Heart right ventricle (tissue), 16 donors: ENCODE data around the gene COL15A1. TPM values are rescaled to one million over a fixed set of nuclear protein-coding genes. Genes with fewer than 3 reads are reported as not detected.

Experiments
- ATAC-seq, 8 donors: fragments of 200-7000 bp; cut with Tn5 transposase; one replicate each; pipeline ENCODE4 v1.9.1; 2020; ENCODE audit warnings: mild to moderate bottlenecking in 8 of 8, moderate library complexity in 8 of 8, moderate number of reproducible peaks in 1 of 8
- DNase-seq, 2 donors: peaks; one replicate each; pipeline ENCODE4 v3.0.0-alpha.2; 2020
- H3K27ac ChIP-seq, 10 donors: fragments of 200-600 bp; sonication (generic) in 2 of 10; one replicate each; pipeline versions ENCODE4 v1.5.0 to v1.8.0; 2020 to 2022; ENCODE audit warnings: mild to moderate bottlenecking in 3 of 10
- H3K27me3 ChIP-seq, 7 donors: fragments of 200-600 bp; one replicate each; pipeline ENCODE4 v1.8.0; 2021 to 2022; ENCODE audit warnings: mild to moderate bottlenecking in 2 of 7
- H3K36me3 ChIP-seq, 9 donors: fragments of 200-600 bp; sonication (generic) in 1 of 9; one replicate each; pipeline versions ENCODE4 v1.5.0 to v1.8.0; 2020 to 2022; ENCODE audit warnings: mild to moderate bottlenecking in 2 of 9
- H3K4me1 ChIP-seq, 9 donors: fragments of 200-600 bp; sonication (generic) in 1 of 9; one replicate each; pipeline versions ENCODE4 v1.5.0 to v1.8.0; 2020 to 2022; ENCODE audit warnings: mild to moderate bottlenecking in 4 of 9
- H3K4me3 ChIP-seq, 10 donors: fragments of 200-600 bp; sonication (generic) in 2 of 10; one replicate each; pipeline versions ENCODE4 v1.5.0 to v1.8.0; 2020 to 2022; ENCODE audit warnings: mild to moderate bottlenecking in 7 of 10, moderate library complexity in 2 of 10
- H3K9me3 ChIP-seq, 11 donors: fragments of 200-600 bp in 10 of 11; sonication (generic) in 2 of 11; one replicate each; pipeline versions ENCODE4 v1.5.0 to v1.8.0; 2013 to 2022; ENCODE audit warnings: mild to moderate bottlenecking in 2 of 11, control low read depth in 1 of 11, moderate library complexity in 1 of 11
- WGBS, 2 donors: extraction: QIAGEN DNeasy Blood & Tissue Kit; methylation state at CpG; one replicate each; pipeline ENCODE4 v1.1.7; 2013; ENCODE audit warnings: inconsistent platforms in 1 of 2; 5-methylcytosine and 5-hydroxymethylcytosine counted together
- intact Hi-C, 10 donors: fragments of 100-400 bp; cut with DNase I; formaldehyde crosslinking; loops; one replicate each; pipeline versions ENCODE4 v1.11.1 to v1.14.2; 2022
- polyA plus RNA-seq, 2 donors: library from polyadenylated mRNA; stranded (reverse); fragments of 200-250 nt; gene quantifications; one replicate each; pipeline ENCODE4 v1.2.3, GENCODE V29; 2013
- total RNA-seq, 10 donors: library from RNA; stranded (reverse); fragmentation: NEBNext Ultra II Directional in 3 of 10; extraction: Animal tissue kit (Norgen Biotek cat#: 25700) in 3 of 10; gene quantifications; one replicate each; pipeline versions ENCODE4 v1.2.1 to v1.2.4, GENCODE V29; 2021 to 2023
- TF ChIP-seq, protein P1 (sequence below), 9 donors: fragments of 200-600 bp; sonication (generic) in 2 of 9; IDR thresholded peaks; one replicate each; pipeline versions ENCODE4 v1.5.0 to v1.8.0; 2021 to 2022; ENCODE audit warnings: antibody characterized with exemption in 9 of 9, mild to moderate bottlenecking in 5 of 9, moderate library complexity in 1 of 9
- donor health status: Arrhythmogenic right ventricular cardiomyopathy.
- donor health status: ischemic (EF 13 %, LVEDD 7.1; RV severe dilation, severe dysfunction).
- donor health status: healthy with polysubstance abuse.
- donor health status: DM: no; HTN: yes; CAD: no.
- donor health status: DM: no; HTN: no; CAD: no.
- donor health status: ischemic (EF 25% LVEDD 6.9; RV normal size, moderate dysfunction).
- donor health status: ischemic (EF 25% LVEDD 5.7; RV mildly dilated, moderate dysfunction).
- donor health status: healthy.
- donor health status: DM: yes; HTN: yes; CAD: no.
- donor health status: Ischemic cardiomyopathy.
- donor health status: ischemic (EF 35%, LVEDD 5.7; RV mildly dilated, moderate dysfunction).
- donor health status: nonischemic (EF 11% LVEDD 7.7; RV severe dilation, severe dysfunction).
- donor health status: DM: yes; HTN: yes; CAD: no.
- donor health status: PGD.
- donor health status: ischemic (EF 29% LVEDD 5.4; RV normal size, mild dysfunction).
- donor health status: nonischemic (EF 23%, LVEDD 6.1; RV moderate dilation, normal function).

The COL15A1 gene
- total and polyA plus RNA-seq, 12 donors = 25.6 to 64.8 (median 51.0) TPM

DNA sequence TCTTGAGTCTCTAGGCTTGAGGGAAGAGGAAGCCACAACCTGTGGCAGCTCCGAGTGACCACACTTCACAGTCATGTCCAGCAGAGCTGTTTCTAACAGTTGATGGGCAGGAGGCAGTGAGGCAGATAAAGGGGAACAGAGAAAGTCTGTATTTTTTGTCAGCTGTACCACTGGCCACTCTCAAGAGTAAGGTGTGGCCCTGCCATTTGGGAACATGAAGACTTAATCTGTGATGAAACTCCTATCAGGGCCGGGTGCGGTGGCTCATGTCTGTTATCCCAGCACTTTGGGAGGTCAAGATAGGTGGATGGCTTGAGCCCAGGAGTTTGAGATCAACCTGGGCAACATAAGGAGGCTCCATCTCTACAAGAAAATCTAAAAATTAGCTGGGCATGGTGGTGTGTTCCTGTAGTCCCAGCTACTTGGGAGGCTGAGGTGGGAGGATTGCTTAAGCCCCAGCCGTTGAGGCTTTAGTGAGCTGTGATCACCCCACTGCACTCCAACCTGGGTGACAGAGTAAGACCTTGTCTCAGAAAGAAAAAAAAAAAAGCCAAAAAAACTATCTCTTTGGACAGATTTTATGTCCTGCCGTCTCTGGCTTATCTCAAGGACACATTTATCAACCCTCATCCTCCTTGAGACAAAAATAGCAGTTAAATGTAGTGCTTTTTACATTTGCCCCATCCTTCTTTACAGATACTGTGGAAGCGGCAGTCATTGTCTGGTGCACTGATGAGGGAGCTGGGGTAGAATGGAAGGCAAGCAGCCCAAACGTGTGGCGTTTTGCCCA is 11.9 kb upstream of the COL15A1 start:
- intact Hi-C loops = no loop called here
- Histone ChIP-seq H3K36me3 (no peaks in the 10 kb centered on the region), H3K4me3 (no peak overlapping the region), H3K27me3 (no peaks in the 10 kb centered on the region), H3K9me3 (no peaks in the 10 kb centered on the region), H3K4me1 (peaks cover 0 to 4% (median 0%) of the 10 kb centered on the region in 9 donors), H3K27ac (no peak overlapping the region)
- DNase-seq (no peak), ATAC-seq (no peak)
- 77 to 79% methylated on average over 8 of the region's 8 CpGs for WGBS, 2 donors
- TF ChIP-seq, protein P1, sequence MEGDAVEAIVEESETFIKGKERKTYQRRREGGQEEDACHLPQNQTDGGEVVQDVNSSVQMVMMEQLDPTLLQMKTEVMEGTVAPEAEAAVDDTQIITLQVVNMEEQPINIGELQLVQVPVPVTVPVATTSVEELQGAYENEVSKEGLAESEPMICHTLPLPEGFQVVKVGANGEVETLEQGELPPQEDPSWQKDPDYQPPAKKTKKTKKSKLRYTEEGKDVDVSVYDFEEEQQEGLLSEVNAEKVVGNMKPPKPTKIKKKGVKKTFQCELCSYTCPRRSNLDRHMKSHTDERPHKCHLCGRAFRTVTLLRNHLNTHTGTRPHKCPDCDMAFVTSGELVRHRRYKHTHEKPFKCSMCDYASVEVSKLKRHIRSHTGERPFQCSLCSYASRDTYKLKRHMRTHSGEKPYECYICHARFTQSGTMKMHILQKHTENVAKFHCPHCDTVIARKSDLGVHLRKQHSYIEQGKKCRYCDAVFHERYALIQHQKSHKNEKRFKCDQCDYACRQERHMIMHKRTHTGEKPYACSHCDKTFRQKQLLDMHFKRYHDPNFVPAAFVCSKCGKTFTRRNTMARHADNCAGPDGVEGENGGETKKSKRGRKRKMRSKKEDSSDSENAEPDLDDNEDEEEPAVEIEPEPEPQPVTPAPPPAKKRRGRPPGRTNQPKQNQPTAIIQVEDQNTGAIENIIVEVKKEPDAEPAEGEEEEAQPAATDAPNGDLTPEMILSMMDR (IDR thresholded peaks at IDR 0.05) = no peak

DNA sequence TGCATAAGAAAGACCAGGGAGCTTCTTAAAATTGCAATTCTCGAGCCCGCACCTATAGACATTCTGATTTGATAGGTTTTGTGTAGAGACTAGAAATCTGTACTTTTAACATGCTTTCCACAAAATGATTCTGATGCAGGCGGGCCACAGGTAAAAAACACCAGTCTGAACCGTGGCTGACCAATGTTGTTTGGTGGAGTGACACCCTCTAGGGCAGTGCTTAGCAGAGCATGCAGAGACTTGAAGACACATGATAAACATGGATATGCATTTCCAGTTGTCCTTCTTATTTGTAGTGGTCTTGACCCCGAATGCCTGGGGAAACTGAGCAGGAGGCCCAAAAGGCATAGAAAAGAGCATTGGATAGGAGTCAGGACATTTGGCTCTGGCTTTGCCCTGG is 10.5 kb upstream of the COL15A1 start:
- no peak for ATAC-seq

DNA sequence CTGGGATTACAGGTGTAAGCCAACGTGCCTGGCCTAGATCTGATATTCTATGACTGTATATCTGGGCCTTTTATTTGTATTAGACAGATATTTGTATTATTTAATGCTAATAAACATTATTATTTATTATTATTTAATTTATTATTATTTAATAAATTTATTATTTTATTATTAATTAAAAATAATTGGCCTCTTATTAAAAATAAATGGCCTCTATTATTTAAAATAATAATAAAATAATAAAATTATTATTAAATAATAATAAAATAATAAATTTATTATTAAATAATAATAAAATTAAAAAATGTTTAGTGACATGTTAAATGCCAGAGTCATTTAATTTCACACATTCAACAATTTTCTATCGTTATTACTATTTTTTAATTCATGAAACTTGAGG is 9.8 kb upstream of the COL15A1 start:
- WGBS, 2 donors = 48 to 97% methylated on average over 2 of the region's 2 CpGs
- TF ChIP-seq, protein P1 (IDR thresholded peaks at IDR 0.05) = no peak
- H3K4me3 ChIP-seq = no peak overlapping the region
- H3K27ac ChIP-seq = no peak overlapping the region
- intact Hi-C loops = no loop called here
- ATAC-seq (no peak), DNase-seq (no peak)
- no peaks in the 10 kb centered on the region for H3K27me3 ChIP-seq
- H3K9me3 ChIP-seq = no peaks in the 10 kb centered on the region
- H3K36me3 ChIP-seq = no peaks in the 10 kb centered on the region
- peaks cover 0 to 10% (median 1%) of the 10 kb centered on the region in 9 donors for H3K4me1 ChIP-seq

More for the DNA sequence above, 10.5 kb upstream of the COL15A1 start:
- Histone ChIP-seq H3K4me1 (peaks cover 0 to 4% (median 0%) of the 10 kb centered on the region in 9 donors), H3K27ac (no peak overlapping the region), H3K9me3 (no peaks in the 10 kb centered on the region), H3K4me3 (no peak overlapping the region), H3K27me3 (no peaks in the 10 kb centered on the region), H3K36me3 (no peaks in the 10 kb centered on the region)
- intact Hi-C loops = no loop called here
- DNase-seq = no peak
- 96 to 99% methylated on average over 5 of the region's 5 CpGs for WGBS, 2 donors
- TF ChIP-seq, protein P1 (IDR thresholded peaks at IDR 0.05) = no peak

DNA sequence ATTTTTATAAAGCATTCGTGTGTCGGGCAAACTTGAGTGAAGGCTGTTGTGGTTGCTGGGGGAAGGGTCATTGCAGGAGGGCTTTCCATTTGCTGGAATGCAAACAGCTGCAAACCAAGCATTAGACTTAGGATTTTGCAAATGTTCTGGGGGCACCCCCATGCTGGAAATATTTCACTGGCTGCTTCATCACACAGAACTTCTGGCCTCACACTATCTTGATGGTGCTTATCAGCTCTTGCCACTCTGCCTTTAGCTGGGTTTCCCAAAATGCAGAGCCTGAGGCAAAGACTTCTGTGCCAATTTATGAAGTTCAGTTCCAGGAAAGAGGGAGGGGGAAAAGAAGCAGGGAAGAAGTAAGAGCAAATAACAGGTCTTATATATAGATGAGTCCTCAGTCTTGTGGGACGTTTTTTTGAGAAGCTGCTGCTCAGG is 8.6 kb upstream of the COL15A1 start:
- Histone ChIP-seq H3K9me3 (no peaks in the 10 kb centered on the region), H3K27ac (no peak overlapping the region), H3K4me1 (peaks cover 0 to 22% (median 10%) of the 10 kb centered on the region in 9 donors), H3K4me3 (no peak overlapping the region), H3K27me3 (no peaks in the 10 kb centered on the region), H3K36me3 (no peaks in the 10 kb centered on the region)
- WGBS, 2 donors = 73 to 74% methylated on average over 3 of the region's 3 CpGs
- DNase-seq (no peak), ATAC-seq (no peak)
- TF ChIP-seq, protein P1 (IDR thresholded peaks at IDR 0.05) = no peak
- intact Hi-C loops = no loop called here
